OCI-LY1 (cell line): ENCODE data around the gene DBH.

Experiments used
- CTCF ChIP-seq: fragments of 200-600 bp; sonication (generic), shearing (Covaris generic); IDR thresholded peaks from 2 replicates; pipeline ENCODE4 v1.5.1; 2017; ENCODE audit warnings: mild to moderate bottlenecking, antibody characterized with exemption, low read length, moderate library complexity, mixed read lengths
- EZH2 ChIP-seq: fragments of 200-600 bp; sonication (generic), shearing (Covaris generic); IDR thresholded peaks from 2 replicates; pipeline ENCODE4 v1.8.0; 2017; ENCODE audit warnings: borderline replicate concordance, mixed run types, mild to moderate bottlenecking, antibody characterized with exemption, low read length, moderate library complexity, mixed read lengths

GRCh38 chr9:133654736-133655657, 18.8 kb downstream of the DBH start:
- TF ChIP-seq CTCF: no peak
- no peak for TF ChIP-seq EZH2
